PC-3 (cell line): ENCODE measurements around the gene GRIK1.

Experiments used
- CTCF ChIP-seq: fragments of 300-600 bp; sonication (generic); conservative IDR thresholded peaks from 2 replicates; pipeline ENCODE4 v1.5.1; 2017; ENCODE audit warnings: antibody characterized with exemption, low read depth, mild to moderate bottlenecking, low read length
- EZH2 ChIP-seq: fragments of 300-600 bp; sonication (generic); IDR thresholded peaks from one replicate; pipeline ENCODE4 v1.6.1; 2017; ENCODE audit warnings: antibody characterized with exemption, mild to moderate bottlenecking, low read length; ENCODE audit not compliant: unreplicated experiment
- EZH2phosphoT487 ChIP-seq: fragments of 300-600 bp; sonication (generic); IDR thresholded peaks from 2 replicates; pipeline ENCODE4 v1.6.1; 2018; ENCODE audit warnings: mild to moderate bottlenecking, antibody characterized with exemption, low read length, borderline replicate concordance

- TF ChIP-seq CTCF (no peak), EZH2 (no peak), EZH2phosphoT487 (no peak)
Observed at GRCh38 chr21:29716753-29717152, 223.0 kb downstream of the GRIK1 start.
